Neural crest cell (in vitro differentiated cells): ENCODE measurements around the gene C1orf116. TPM values are rescaled to one million over a fixed set of nuclear protein-coding genes. Genes with fewer than 3 reads are reported as not detected.

Experiments used
- DNase-seq: peaks from one replicate; pipeline ENCODE4 v3.0.0; 2021; ENCODE audit warnings: low read depth, mixed read lengths, low spot score
- H3K27ac Mint-ChIP-seq: one replicate; pipeline ENCODE4 v1.8.0; 2021; ENCODE audit warnings: mild to moderate bottlenecking, mixed read lengths; ENCODE audit not compliant: unreplicated experiment
- H3K27me3 Mint-ChIP-seq: 2 replicates; pipeline ENCODE4 v1.8.0; 2021; ENCODE audit warnings: low read depth, mild to moderate bottlenecking, mixed read lengths
- H3K36me3 Mint-ChIP-seq: 2 replicates; pipeline ENCODE4 v1.8.0; 2021; ENCODE audit warnings: low read depth, mild to moderate bottlenecking, mixed read lengths
- H3K4me1 Mint-ChIP-seq: 2 replicates; pipeline ENCODE4 v1.8.0; 2021; ENCODE audit warnings: mixed read lengths
- H3K4me3 Mint-ChIP-seq: one replicate; pipeline ENCODE4 v1.8.0; 2021; ENCODE audit warnings: mild to moderate bottlenecking, mixed read lengths
- H3K9me3 Mint-ChIP-seq: 2 replicates; pipeline ENCODE4 v1.8.0; 2021; ENCODE audit warnings: mixed read lengths
- CTCF ChIP-seq: fragments of 200-600 bp; sonication (generic); conservative IDR thresholded peaks from 2 replicates; pipeline ENCODE4 v1.5.0; 2021; ENCODE audit warnings: antibody characterized with exemption, mild to moderate bottlenecking
- total RNA-seq: library from RNA; stranded (reverse); gene quantifications from 2 replicates; pipeline ENCODE4 v1.2.1, GENCODE V29; 2021

Gene C1orf116
- total RNA-seq, 1 donor from 2014 or later, result 0.37 TPM

GRCh38 chr1:207009182-207009850 lies 23.2 kb downstream of the C1orf116 start:
- no peaks in the 10 kb centered on the region for H3K36me3 Mint-ChIP-seq
- DNase-seq, result no peak
- peaks cover 3% of the 10 kb centered on the region for H3K9me3 Mint-ChIP-seq
- H3K4me1 Mint-ChIP-seq, result peaks cover 18% of the 10 kb centered on the region
- no peak overlapping the region for H3K27ac Mint-ChIP-seq
- no peak overlapping the region for H3K4me3 Mint-ChIP-seq
- no peak for TF ChIP-seq CTCF
- peaks cover 2% of the 10 kb centered on the region for H3K27me3 Mint-ChIP-seq

GRCh38 chr1:207007352-207008033 lies 25.1 kb downstream of the C1orf116 start:
- no peak for DNase-seq
- Mint-ChIP-seq H3K36me3 (no peaks in the 10 kb centered on the region), H3K27me3 (no peaks in the 10 kb centered on the region), H3K4me3 (no peak overlapping the region), H3K27ac (no peak overlapping the region), H3K4me1 (peaks cover 18% of the 10 kb centered on the region), H3K9me3 (peaks cover 3% of the 10 kb centered on the region)
- TF ChIP-seq CTCF, result no peak

GRCh38 chr1:207006914-207007313 lies 25.6 kb downstream of the C1orf116 start:
- peaks cover 18% of the 10 kb centered on the region for H3K4me1 Mint-ChIP-seq
- no peak for DNase-seq
- no peak overlapping the region for H3K4me3 Mint-ChIP-seq
- H3K27ac Mint-ChIP-seq, result peak overlapping the region; percentile 71
- peaks cover 3% of the 10 kb centered on the region for H3K9me3 Mint-ChIP-seq
- TF ChIP-seq CTCF, result no peak
- H3K36me3 Mint-ChIP-seq, result no peaks in the 10 kb centered on the region
- no peaks in the 10 kb centered on the region for H3K27me3 Mint-ChIP-seq

GRCh38 chr1:207006083-207006482 lies 26.5 kb downstream of the C1orf116 start:
- no peak for TF ChIP-seq CTCF
- Mint-ChIP-seq H3K9me3 (peaks cover 3% of the 10 kb centered on the region), H3K27me3 (peaks cover 3% of the 10 kb centered on the region), H3K36me3 (no peaks in the 10 kb centered on the region), H3K4me1 (peaks cover 18% of the 10 kb centered on the region), H3K4me3 (no peak overlapping the region), H3K27ac (no peak overlapping the region)
- no peak for DNase-seq

GRCh38 chr1:207004931-207005830 lies 27.4 kb downstream of the C1orf116 start:
- no peak overlapping the region for H3K4me3 Mint-ChIP-seq
- peaks cover 18% of the 10 kb centered on the region for H3K4me1 Mint-ChIP-seq
- H3K27me3 Mint-ChIP-seq, result peaks cover 3% of the 10 kb centered on the region
- no peak overlapping the region for H3K27ac Mint-ChIP-seq
- peak; percentile 62 for DNase-seq
- peak; percentile 69 for TF ChIP-seq CTCF
- H3K36me3 Mint-ChIP-seq, result no peaks in the 10 kb centered on the region
- peaks cover 3% of the 10 kb centered on the region for H3K9me3 Mint-ChIP-seq
